Measurements from ENCODE around the gene STOM. TPM values are rescaled to one million over a fixed set of nuclear protein-coding genes. Genes with fewer than 3 reads are reported as not detected.

The STOM gene
- total RNA-seq, 1 donor from 2014 or later, result 194 TPM

DNA sequence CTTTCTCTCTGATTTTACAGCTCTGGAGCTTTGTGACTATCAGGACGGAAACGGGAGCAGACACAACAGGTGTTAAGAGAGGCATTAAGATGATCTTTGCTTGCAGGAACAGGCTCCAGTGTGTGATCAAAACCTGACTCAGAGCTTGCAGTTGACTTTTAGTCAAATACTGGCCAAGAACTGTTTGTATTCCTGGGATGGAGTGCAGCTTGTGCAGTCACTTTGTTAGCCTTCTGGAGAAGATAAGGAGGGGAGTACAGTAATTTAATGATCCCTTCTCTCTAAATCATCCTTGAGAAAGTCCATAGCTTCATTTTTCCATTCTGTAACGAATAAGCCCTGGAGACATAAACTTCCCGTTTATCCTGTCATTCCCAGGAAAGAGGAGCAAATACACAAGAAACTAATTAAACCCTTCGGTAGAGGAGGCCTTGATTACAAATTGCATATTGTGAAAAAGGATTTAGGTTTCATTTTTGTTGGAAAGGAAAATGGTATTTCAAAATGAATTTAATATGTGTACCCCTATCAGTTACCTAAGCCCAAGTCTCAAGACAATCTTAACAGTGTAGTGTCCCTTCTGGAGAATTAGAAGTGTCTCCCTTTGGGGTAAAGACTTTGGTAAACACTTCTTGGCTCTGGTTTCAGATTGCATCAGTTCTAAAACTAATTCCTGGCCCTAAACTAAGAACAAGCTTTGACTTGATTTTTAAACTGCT, 3.1 kb upstream of the STOM start:
- ATAC-seq (no peak), DNase-seq (ENCODE audit: missing footprints) (no peak)
- intact Hi-C loops (cut with DNase I), result loop anchor here (5.0 kb wide), 1 partner anchor 91 kb away; no protein-coding TSS in a partner anchor

DNA sequence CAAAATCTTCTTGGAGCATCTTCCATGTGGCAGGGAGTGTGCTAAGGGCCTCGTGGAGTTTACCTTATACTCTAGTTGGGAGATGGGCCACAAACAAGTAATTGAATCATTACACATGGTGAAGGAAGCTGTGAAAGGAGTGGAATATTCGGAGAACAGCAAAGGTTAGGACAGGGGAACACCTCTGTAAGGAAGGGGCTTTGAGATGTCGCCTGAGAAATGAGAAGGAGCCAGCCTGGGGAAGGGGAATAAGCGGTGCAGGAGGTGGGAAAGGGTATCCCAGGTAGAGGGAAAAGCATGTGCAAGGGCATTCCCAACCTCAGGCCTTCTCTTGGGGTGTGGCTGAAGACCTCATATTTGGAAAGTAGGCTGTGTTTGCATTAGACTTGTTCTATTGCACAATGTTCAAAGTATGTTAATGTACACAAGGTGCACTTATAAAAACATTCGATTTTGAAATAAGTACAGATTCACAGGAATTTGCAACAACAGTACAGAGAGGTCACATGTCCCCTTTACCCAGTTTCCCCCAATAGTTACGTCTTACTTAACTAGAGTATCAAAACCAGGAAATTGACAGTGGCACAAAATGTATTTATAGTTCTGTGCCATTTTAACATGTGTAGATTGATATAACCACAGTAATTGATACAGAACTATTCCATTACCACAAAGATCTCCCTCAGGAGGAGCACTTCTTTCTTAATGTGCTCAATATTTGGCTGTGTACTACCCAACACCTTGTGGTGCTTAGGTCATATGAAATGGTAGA, 2.4 kb upstream of the STOM start:
- intact Hi-C loops (cut with DNase I), result loop anchor here (5.0 kb wide), 1 partner anchor 90 kb away; no protein-coding TSS in a partner anchor
- DNase-seq (ENCODE audit: missing footprints) (no peak), ATAC-seq (no peak)

DNA sequence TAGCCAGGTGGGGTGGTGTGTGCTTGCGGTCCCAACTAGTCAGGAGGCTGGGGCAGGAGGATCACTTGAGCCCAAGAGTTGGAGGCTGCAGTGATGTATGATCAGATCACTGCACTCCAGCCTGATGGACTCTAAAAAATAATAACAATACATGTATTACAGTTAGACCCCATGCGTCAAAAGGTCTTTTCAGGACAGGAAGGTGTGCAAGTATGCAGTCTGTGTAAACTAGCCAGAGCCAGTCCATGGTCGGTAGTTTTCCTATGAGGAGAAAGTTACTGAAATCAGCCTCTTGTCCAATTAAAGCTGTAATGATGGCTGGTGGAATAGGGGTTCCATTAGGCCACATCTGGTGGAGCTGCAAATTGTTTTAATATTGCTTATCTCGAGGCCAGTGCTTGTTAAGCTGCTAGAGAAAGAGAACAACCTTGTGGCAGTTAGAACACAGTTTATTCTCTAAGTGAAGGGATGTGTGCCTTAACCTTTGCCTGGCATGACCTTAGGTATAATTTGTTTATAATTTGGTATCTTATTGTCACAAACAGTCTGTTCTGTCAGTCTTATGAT, 1.5 kb upstream of the STOM start:
- DNase-seq (ENCODE audit: missing footprints) (no peak), ATAC-seq (no peak)
- intact Hi-C loops (cut with DNase I), result loop anchor here (5.0 kb wide), 1 partner anchor 89 kb away; no protein-coding TSS in a partner anchor

GRCh38 chr9:121368745-121369144, 1.3 kb downstream of the STOM start:
- DNase-seq (ENCODE audit: missing footprints) (no peak), ATAC-seq (no peak)
- intact Hi-C loops (cut with DNase I), result loop anchor here (2.0 kb wide), 1 partner anchor 14 kb away; no protein-coding TSS in a partner anchor

DNA sequence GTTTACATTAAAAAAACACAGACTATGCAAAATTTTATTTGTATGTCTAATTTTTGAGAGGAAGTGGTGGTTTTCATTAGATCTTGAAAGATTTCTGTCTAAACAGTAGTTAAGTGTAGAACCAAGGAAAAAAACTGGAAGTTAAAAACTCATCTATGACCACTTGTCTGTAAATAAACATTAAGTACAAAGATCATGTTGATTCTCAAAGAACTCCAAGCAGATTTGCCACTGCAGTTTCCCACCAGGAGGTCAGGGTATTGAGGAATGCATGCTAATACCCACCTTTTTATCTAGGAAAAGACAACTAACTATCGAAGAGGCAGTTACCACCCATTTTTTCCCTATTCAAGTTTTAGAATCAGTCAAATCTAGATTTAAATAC, 1.9 kb downstream of the STOM start:
- no peak for ATAC-seq
- intact Hi-C loops (cut with DNase I), result loop anchor here (2.0 kb wide), 1 partner anchor 13 kb away; no protein-coding TSS in a partner anchor
- DNase-seq (ENCODE audit: missing footprints), result no peak

DNA sequence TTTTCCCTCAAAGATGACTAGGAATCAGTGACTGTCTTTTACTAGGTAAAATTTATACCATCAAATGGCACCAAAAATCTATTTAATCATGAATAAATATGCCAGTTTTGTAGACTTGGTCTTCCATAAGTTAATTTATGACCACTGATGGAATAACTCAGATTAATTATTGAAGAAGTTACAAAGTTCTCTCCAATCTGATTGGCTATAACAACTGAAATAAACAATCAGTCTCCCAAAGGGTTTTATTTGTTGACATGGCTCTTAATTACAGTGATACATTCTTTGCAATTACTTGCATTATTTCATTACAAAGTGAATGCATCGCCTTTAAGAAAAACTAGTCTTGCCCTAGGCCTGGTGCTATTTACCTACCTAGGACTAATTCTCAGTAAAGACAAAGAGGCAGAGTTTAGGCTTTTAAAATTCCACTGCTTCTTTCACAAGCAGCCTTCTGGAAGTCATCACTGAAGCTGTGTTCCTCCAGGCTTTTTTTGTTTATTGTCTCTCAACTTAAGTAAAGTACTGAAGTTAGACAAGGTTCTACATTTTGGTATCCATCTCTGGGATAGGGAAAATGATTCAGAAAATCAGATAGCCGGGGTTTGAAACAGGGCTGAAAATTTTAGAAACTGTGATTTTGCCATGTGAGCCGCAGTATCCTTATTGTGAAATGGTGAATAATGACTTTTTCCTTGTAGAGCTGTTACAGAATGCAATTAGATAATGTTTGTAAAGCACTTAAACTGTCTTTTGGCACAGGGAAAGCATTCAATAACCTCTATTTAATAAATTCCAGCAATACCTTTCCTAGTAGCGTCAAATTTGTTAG, 2.5 kb downstream of the STOM start:
- intact Hi-C loops (cut with DNase I), result loop anchor here (2.0 kb wide), 1 partner anchor 13 kb away; no protein-coding TSS in a partner anchor
- DNase-seq (ENCODE audit: missing footprints) (no peak), ATAC-seq (no peak)

GRCh38 chr9:121366611-121367192, 3.3 kb downstream of the STOM start:
- intact Hi-C loops (cut with DNase I), result no loop called here
- ATAC-seq (no peak), DNase-seq (ENCODE audit: missing footprints) (no peak)

- no peak for ATAC-seq
- intact Hi-C loops (cut with DNase I), result no loop called here
Observed at GRCh38 chr9:121365564-121365963, 4.5 kb downstream of the STOM start.

GRCh38 chr9:121364886-121365285, 5.2 kb downstream of the STOM start:
- no peak for ATAC-seq
- intact Hi-C loops (cut with DNase I), result no loop called here
- DNase-seq (ENCODE audit: missing footprints), result no peak

More at GRCh38 chr9:121365564-121365963, 4.5 kb downstream of the STOM start:
- DNase-seq (ENCODE audit: missing footprints), result no peak

- DNase-seq (ENCODE audit: missing footprints) (no peak), ATAC-seq (no peak)
- intact Hi-C loops (cut with DNase I), result no loop called here
Observed at GRCh38 chr9:121364077-121364476, 6.0 kb downstream of the STOM start.

- no peak for DNase-seq (ENCODE audit: missing footprints)
- intact Hi-C loops (cut with DNase I), result no loop called here
- no peak for ATAC-seq
Observed at GRCh38 chr9:121363622-121363961, 6.5 kb downstream of the STOM start.

GRCh38 chr9:121362813-121363621, 7.0 kb downstream of the STOM start:
- ATAC-seq (peak; percentile 58), DNase-seq (ENCODE audit: missing footprints) (no peak)
- intact Hi-C loops (cut with DNase I), result no loop called here

- intact Hi-C loops (cut with DNase I), result no loop called here
- peak; percentile 22 for ATAC-seq
- DNase-seq (ENCODE audit: missing footprints), result no peak
Observed at GRCh38 chr9:121360601-121361374, 9.3 kb downstream of the STOM start.

DNA sequence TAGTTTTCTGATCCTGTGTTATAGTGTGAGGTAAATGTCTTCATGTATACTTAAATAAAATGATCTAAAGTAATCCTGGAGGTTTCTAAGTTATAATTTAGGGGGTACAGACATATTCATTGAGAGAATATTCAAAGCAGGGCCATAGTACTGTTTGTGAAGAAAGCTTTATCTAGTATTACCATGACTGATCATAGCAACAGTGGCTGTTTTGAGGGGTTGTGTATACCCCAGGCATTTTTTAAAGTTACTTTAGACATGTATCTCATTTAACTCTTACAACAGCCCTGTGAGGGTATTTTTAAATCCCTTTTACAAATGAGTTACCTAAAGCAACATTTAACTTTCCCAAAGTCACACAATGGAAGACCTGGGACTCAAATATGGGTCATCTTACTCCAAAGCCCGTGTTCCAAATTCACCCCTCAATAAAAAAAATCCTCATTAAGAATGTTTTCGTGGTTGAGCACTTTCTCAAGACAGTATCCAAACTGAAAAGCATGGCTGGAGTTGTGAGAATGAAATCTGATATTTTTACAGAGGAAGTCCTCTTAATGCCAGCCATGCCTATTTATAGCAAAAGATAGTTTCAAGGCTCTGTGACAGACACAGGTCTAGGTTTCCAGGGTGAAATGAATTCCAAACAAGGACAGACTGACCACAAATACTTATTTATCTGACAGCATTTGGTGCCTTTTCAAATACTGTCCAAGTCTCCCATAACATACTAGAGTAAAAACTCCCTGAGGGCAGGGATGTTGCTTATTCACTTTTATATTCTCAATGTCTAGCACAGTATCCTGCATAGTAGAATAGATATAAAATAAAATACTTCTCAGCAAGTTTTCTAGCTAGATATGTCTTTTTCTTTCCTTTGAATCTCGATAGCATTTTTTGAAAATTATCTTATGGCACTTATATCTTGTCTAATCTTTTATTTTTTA, 10.4 kb downstream of the STOM start:
- ATAC-seq, result peak; percentile 41

GRCh38 chr9:121358751-121359150, 11.3 kb downstream of the STOM start:
- no peak for DNase-seq (ENCODE audit: missing footprints)
- intact Hi-C loops (cut with DNase I), result no loop called here
- ATAC-seq, result no peak

More for the DNA sequence above, 10.4 kb downstream of the STOM start:
- intact Hi-C loops (cut with DNase I), result no loop called here
- no peak for DNase-seq (ENCODE audit: missing footprints)

GRCh38 chr9:121357011-121357410, 13.0 kb downstream of the STOM start:
- DNase-seq (ENCODE audit: missing footprints) (no peak), ATAC-seq (no peak)
- intact Hi-C loops (cut with DNase I), result no loop called here

Measured in Right ventricle myocardium inferior (tissue), 1 donor.